Mesendoderm (in vitro differentiated cells): Measurements from ENCODE around the gene CSPG5.

Source experiments
- DNase-seq: peaks from one replicate; pipeline ENCODE4 v3.0.0; 2013
- H2AK5ac ChIP-seq: 2 replicates; pipeline ENCODE4 v1.6.1; 2013; ENCODE audit warnings: low read length, inconsistent platforms
- H2BK120ac ChIP-seq: 2 replicates; pipeline ENCODE4 v1.6.1; 2013; ENCODE audit warnings: low read depth, mild to moderate bottlenecking, low read length, moderate library complexity, mixed read lengths
- H2BK15ac ChIP-seq: replicated peaks from 2 replicates; pipeline ENCODE4 v1.6.1; 2013; ENCODE audit warnings: low read depth, mild to moderate bottlenecking, moderate library complexity
- H2BK5ac ChIP-seq: 2 replicates; pipeline ENCODE4 v1.6.1; 2013; ENCODE audit warnings: low read length, inconsistent platforms
- H3K18ac ChIP-seq: 2 replicates; pipeline ENCODE4 v1.6.1; 2013; ENCODE audit warnings: mild to moderate bottlenecking, low read length, mixed read lengths
- H3K23ac ChIP-seq: one replicate; pipeline ENCODE4 v1.6.1; 2013; ENCODE audit warnings: low read length
- H3K27ac ChIP-seq: 2 replicates; pipeline ENCODE4 v1.5.1; 2013; ENCODE audit warnings: low read depth, mild to moderate bottlenecking, inconsistent platforms, low read length, moderate library complexity
- H3K27me3 ChIP-seq: 2 replicates; pipeline ENCODE4 v1.6.1; 2013; ENCODE audit warnings: low read length, control low read depth, mild to moderate bottlenecking, inconsistent platforms; ENCODE audit not compliant: insufficient read depth, poor library complexity
- H3K36me3 ChIP-seq: 2 replicates; pipeline ENCODE4 v1.6.1; 2013; ENCODE audit warnings: low read length, inconsistent platforms; ENCODE audit not compliant: control insufficient read depth, insufficient read depth
- H3K4ac ChIP-seq: one replicate; pipeline ENCODE4 v1.6.1; 2013; ENCODE audit warnings: low read depth, mild to moderate bottlenecking, low read length, moderate library complexity
- H3K4me1 ChIP-seq: 2 replicates; pipeline ENCODE4 v1.6.1; 2013; ENCODE audit warnings: low read depth, low read length, inconsistent platforms; ENCODE audit not compliant: control insufficient read depth
- H3K4me2 ChIP-seq: 2 replicates; pipeline ENCODE4 v1.6.1; 2013; ENCODE audit warnings: low read length
- H3K4me3 ChIP-seq: 2 replicates; pipeline ENCODE4 v1.5.1; 2013; ENCODE audit warnings: mild to moderate bottlenecking, low read length
- H3K56ac ChIP-seq: one replicate; pipeline ENCODE4 v1.6.1; 2013; ENCODE audit warnings: low read length
- H3K79me1 ChIP-seq: 2 replicates; pipeline ENCODE4 v1.6.1; 2013; ENCODE audit warnings: low read length, inconsistent platforms
- H3K79me2 ChIP-seq: 2 replicates; pipeline ENCODE4 v1.6.1; 2013; ENCODE audit warnings: mild to moderate bottlenecking, low read length; ENCODE audit not compliant: control insufficient read depth, insufficient read depth
- H3K9ac ChIP-seq: 2 replicates; pipeline ENCODE4 v1.6.1; 2013; ENCODE audit warnings: low read length, inconsistent platforms
- H4K5ac ChIP-seq: one replicate; pipeline ENCODE4 v1.6.1; 2013; ENCODE audit warnings: low read length
- H4K8ac ChIP-seq: one replicate; pipeline ENCODE4 v1.6.1; 2013; ENCODE audit warnings: low read depth, mild to moderate bottlenecking, control low read depth, low read length, moderate library complexity
- WGBS: extraction: QIAGEN DNeasy Blood & Tissue Kit; methylation state at CpG from one replicate; pipeline ENCODE4 v1.1.7; 2013; ENCODE audit warnings: low lambda C conversion rate, missing lambda C conversion rate; ENCODE audit not compliant: insufficient coverage; ENCODE audit errors: extremely low coverage; 5-methylcytosine and 5-hydroxymethylcytosine counted together

CSPG5 gene

GRCh38 chr3:47542471-47543173 is 36.0 kb downstream of the CSPG5 start:
- WGBS: no CpG with 5 or more reads among the region's 21 CpGs
- Histone ChIP-seq H3K18ac (no peak overlapping the region), H3K9ac (no peak overlapping the region), H2BK120ac (no peak overlapping the region), H4K8ac (no peak overlapping the region), H3K4me1 (no peaks in the 10 kb centered on the region), H3K23ac (no peak overlapping the region), H3K27me3 (no peaks in the 10 kb centered on the region), H3K27ac (no peak overlapping the region), H3K36me3 (no peaks in the 10 kb centered on the region), H2BK5ac (no peak overlapping the region), H4K5ac (no peak overlapping the region), H3K79me2 (no peaks in the 10 kb centered on the region), H3K56ac (no peak overlapping the region), H2BK15ac (no peak overlapping the region), H3K4ac (no peak overlapping the region), H3K4me2 (no peak overlapping the region), H3K4me3 (no peak overlapping the region), H3K79me1 (no peaks in the 10 kb centered on the region), H2AK5ac (no peak overlapping the region)
- DNase-seq: no peak

GRCh38 chr3:47541583-47542108 is 37.0 kb downstream of the CSPG5 start:
- DNase-seq: no peak
- Histone ChIP-seq H3K18ac (no peak overlapping the region), H2BK120ac (no peak overlapping the region), H3K79me2 (no peaks in the 10 kb centered on the region), H3K27me3 (no peaks in the 10 kb centered on the region), H3K27ac (no peak overlapping the region), H2AK5ac (no peak overlapping the region), H3K4me3 (no peak overlapping the region), H3K79me1 (no peaks in the 10 kb centered on the region), H2BK15ac (no peak overlapping the region), H3K36me3 (no peaks in the 10 kb centered on the region), H4K5ac (no peak overlapping the region), H3K9ac (no peak overlapping the region), H2BK5ac (no peak overlapping the region), H3K4me1 (no peaks in the 10 kb centered on the region), H3K56ac (no peak overlapping the region), H3K23ac (no peak overlapping the region), H3K4ac (no peak overlapping the region), H3K4me2 (no peak overlapping the region), H4K8ac (no peak overlapping the region)
- WGBS: no CpG with 5 or more reads among the region's 6 CpGs

- no peaks in the 10 kb centered on the region for H3K79me2 ChIP-seq
- DNase-seq: no peak
- WGBS: no CpG with 5 or more reads among the region's 4 CpGs
Observed at GRCh38 chr3:47540281-47540680, 38.4 kb downstream of the CSPG5 start.

GRCh38 chr3:47536967-47537366 is 41.7 kb downstream of the CSPG5 start:
- Histone ChIP-seq H3K18ac (no peak overlapping the region), H4K5ac (no peak overlapping the region), H3K79me1 (no peaks in the 10 kb centered on the region), H3K4ac (no peak overlapping the region), H2AK5ac (no peak overlapping the region), H3K27me3 (no peaks in the 10 kb centered on the region), H2BK120ac (no peak overlapping the region), H3K79me2 (no peaks in the 10 kb centered on the region), H3K9ac (no peak overlapping the region), H3K4me3 (no peak overlapping the region), H3K56ac (no peak overlapping the region), H3K27ac (no peak overlapping the region), H4K8ac (no peak overlapping the region), H2BK15ac (no peak overlapping the region), H3K23ac (no peak overlapping the region), H3K36me3 (no peaks in the 10 kb centered on the region), H3K4me1 (no peaks in the 10 kb centered on the region), H2BK5ac (no peak overlapping the region), H3K4me2 (no peak overlapping the region)
- no CpG with 5 or more reads among the region's 6 CpGs for WGBS
- DNase-seq: no peak

More at GRCh38 chr3:47540281-47540680, 38.4 kb downstream of the CSPG5 start:
- H3K56ac ChIP-seq: no peak overlapping the region
- no peaks in the 10 kb centered on the region for H3K79me1 ChIP-seq
- no peak overlapping the region for H2BK5ac ChIP-seq
- H2AK5ac ChIP-seq: no peak overlapping the region
- H3K4me2 ChIP-seq: no peak overlapping the region
- no peaks in the 10 kb centered on the region for H3K36me3 ChIP-seq
- no peak overlapping the region for H2BK120ac ChIP-seq
- no peak overlapping the region for H4K5ac ChIP-seq
- H3K27me3 ChIP-seq: no peaks in the 10 kb centered on the region
- no peak overlapping the region for H3K9ac ChIP-seq
- H3K4ac ChIP-seq: no peak overlapping the region
- H4K8ac ChIP-seq: no peak overlapping the region
- H3K4me3 ChIP-seq: no peak overlapping the region
- no peak overlapping the region for H3K23ac ChIP-seq
- H3K4me1 ChIP-seq: no peaks in the 10 kb centered on the region
- no peak overlapping the region for H2BK15ac ChIP-seq
- H3K27ac ChIP-seq: no peak overlapping the region
- H3K18ac ChIP-seq: no peak overlapping the region

GRCh38 chr3:47536221-47536891 is 42.3 kb downstream of the CSPG5 start:
- no peak overlapping the region for H2BK15ac ChIP-seq
- no peak overlapping the region for H3K9ac ChIP-seq
- no peak overlapping the region for H3K23ac ChIP-seq
- no peak overlapping the region for H2BK120ac ChIP-seq
- H3K18ac ChIP-seq: no peak overlapping the region
- H4K5ac ChIP-seq: no peak overlapping the region
- H2AK5ac ChIP-seq: no peak overlapping the region
- no peak overlapping the region for H3K4me2 ChIP-seq
- WGBS: no CpG with 5 or more reads among the region's 19 CpGs
- no peak overlapping the region for H3K56ac ChIP-seq
- H3K36me3 ChIP-seq: no peaks in the 10 kb centered on the region
- H2BK5ac ChIP-seq: no peak overlapping the region
- H3K27me3 ChIP-seq: no peaks in the 10 kb centered on the region
- no peak overlapping the region for H3K4me3 ChIP-seq
- H3K79me1 ChIP-seq: no peaks in the 10 kb centered on the region
- no peaks in the 10 kb centered on the region for H3K4me1 ChIP-seq
- DNase-seq: no peak
- H3K79me2 ChIP-seq: no peaks in the 10 kb centered on the region
- no peak overlapping the region for H4K8ac ChIP-seq
- H3K27ac ChIP-seq: no peak overlapping the region
- H3K4ac ChIP-seq: no peak overlapping the region
